GM19324 (cell line): ENCODE measurements around the gene ST6GALNAC4.

Experiments
- ATAC-seq: cut with Tn5 transposase; IDR thresholded peaks from one replicate; pipeline ENCODE4 v1.9.1; 2021; ENCODE audit warnings: mild to moderate bottlenecking, moderate library complexity; ENCODE audit not compliant: unreplicated experiment, low FRiP score

Gene ST6GALNAC4

DNA sequence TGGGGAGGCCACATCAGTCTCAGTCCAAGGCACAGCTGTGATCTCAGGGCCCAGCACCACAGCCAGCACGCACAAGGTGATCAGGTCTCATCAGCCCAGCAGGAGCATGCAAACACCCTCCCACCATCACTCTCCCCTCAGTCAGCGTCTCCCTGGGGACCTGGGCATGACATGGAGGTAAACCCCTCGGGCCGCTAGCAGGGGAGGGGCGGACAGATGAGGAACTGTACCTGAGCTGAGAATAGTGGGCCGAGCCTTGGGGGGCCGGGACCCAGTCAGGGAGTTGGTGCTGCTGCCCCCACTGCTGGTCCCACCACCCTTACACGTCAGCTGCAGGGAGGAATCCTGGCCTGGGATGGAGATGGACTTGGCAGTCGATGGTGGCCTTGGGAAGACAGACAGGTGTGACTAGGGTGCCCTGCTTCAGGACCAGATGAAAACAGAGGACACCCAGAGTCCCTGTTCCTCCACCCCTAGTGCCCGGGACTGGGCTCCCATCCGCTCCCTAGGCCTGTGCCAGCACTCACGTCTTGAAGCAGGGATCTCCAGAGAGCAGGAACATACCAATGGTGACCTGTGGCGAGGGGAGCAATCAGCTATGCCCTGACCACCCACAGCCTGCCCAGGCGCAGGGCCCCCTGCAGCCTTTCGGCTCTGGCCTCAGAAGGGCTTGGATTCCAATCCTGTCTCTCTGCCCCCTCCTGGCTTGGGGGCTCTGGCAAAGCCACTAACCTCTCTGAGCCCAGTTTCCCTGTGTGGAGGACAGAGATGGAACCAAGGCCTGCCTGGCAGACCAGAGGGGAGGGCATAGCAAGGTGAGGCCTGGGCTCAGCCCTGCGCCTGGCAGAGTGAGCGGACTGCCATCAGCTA lies 31.2 kb upstream of the ST6GALNAC4 start:
- ATAC-seq = no peak

DNA sequence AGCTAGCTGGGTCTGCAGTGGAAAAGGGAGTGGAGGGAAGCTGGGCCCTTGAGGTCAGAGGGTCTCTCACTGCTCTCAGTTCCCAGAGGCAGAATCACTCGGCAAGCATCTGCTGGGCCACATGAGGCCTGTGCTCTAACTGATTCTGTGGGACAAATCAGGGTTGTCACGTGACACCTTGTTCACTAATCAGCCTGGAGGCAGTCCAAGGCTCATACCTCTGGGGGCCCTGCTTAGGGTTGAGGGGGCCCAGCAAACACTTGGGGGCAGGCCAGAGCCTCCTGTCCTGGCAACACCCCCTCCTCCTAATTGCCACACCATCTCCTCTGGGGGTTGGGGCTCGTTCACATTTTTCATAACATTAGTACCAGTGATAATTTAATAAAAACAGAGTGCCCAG lies 29.9 kb upstream of the ST6GALNAC4 start:
- ATAC-seq = no peak

DNA sequence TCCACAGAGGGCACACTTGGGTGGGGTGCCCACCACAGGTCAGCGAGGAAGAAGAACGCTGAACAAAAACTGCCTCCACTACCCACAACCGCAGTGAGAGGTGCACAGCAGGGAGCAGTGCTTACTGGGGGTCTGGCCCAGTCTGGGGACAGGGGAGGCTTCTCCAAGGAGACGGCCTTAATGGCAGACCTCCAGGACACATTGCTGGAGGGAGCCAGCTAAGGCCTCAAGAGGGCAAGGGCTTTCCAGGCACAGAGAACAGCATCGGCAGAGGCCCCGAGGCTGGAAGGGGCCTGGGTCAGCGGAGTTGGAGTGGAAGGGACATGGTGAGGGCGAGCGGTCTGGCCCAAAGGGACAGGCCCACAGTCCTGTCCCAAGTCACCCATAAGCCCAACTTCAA lies 29.1 kb upstream of the ST6GALNAC4 start:
- ATAC-seq = no peak

DNA sequence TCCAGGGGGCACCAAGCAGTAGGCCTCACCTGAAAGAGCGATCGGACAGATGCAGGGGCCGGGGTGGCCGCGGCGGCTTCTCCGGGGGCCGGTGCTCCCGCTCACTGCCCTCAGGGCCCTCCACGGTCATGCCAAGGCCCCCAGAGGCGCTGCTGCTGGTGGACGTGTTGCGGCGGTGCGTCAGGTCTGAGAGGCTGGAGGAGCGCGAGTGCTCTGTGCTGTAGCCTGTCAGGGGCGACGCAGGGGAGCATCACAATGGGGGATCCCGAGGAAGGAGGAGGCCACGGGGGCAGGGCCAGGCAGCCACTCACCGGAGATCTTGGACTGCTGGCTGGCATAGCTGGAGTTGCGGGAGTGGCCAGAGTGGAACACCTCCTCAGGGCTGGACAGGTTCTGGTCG lies 28.5 kb upstream of the ST6GALNAC4 start:
- ATAC-seq = no peak

DNA sequence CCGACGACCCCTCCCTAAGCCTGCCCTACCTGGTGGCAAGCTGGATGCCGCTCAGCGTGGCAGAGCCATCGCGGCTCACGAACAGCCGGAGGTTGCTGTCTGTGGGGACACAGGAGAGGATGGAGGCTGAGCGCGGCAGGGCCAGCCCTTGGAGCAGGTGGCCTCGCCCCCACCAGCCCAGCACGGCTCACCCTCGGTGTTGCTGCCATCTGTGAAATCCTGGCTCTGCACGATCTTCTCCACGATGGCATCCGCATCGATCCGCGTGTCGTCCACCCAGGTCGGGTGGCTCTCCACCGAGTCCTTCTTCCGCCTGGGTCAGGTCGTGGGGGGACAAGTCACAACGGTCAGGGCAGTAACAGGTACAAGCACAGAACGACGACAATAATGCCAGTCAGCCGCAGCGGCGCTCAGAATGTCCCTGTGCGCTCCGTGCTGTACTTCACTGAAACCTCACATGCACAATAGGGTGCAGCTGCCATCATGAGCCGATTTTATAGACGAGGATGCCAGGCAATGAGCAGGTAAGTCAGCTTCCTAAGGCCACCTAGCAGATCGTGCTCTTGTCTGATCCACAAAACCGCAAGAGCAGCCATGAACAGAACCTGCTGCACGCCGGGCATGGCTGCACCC lies 27.9 kb upstream of the ST6GALNAC4 start:
- no peak for ATAC-seq

DNA sequence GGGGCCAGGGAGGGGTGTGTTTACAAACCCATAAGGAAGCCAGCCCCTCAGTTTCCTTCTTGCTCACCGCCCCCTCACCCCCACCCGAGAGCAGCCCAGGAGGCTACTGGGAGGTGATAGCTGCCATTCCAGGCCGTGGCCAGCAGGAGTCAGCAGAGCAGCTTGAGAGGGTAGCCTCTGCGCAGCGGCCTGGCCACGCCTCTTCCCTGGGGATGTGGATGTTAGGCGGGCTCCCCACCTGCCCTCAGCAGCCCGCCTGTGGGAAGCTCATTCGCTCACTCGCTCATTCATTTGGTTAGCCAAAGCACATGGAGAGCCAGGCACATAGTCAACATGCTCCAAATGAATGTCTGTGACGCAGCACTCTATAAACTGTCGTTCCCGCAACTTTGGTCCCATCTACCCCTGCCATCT lies 26.9 kb upstream of the ST6GALNAC4 start:
- no peak for ATAC-seq

DNA sequence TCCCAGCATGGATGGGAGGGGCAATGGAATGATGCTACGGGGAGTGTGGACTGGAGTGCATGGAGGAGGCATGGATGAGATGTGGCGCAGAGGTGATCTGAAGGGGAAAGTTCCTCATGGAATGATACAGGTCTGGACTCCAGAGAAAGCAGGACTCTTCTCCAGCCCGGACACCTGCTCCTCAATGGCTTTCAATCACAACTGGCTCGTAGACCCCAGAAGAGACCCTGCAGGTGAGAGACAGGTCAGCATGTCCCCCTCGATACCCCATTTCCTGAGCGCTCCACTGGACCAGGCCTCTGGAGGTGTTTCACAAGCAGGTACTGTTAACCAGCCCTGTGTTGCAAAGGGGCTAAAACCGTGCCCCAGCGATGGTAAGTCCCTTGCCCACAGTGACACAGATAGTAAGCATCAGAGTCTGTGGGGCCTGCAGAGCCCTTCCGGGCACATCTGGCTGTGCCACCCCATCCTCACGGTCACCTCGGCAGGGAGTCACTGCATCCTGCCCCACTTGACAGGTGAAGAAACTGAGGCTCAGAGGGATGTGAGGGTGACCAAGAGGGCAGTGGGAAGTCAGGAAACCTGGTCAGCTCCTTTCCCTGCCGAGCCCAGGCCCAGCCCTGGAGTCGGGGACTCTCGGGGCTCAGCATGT lies 26.3 kb upstream of the ST6GALNAC4 start:
- ATAC-seq = no peak

DNA sequence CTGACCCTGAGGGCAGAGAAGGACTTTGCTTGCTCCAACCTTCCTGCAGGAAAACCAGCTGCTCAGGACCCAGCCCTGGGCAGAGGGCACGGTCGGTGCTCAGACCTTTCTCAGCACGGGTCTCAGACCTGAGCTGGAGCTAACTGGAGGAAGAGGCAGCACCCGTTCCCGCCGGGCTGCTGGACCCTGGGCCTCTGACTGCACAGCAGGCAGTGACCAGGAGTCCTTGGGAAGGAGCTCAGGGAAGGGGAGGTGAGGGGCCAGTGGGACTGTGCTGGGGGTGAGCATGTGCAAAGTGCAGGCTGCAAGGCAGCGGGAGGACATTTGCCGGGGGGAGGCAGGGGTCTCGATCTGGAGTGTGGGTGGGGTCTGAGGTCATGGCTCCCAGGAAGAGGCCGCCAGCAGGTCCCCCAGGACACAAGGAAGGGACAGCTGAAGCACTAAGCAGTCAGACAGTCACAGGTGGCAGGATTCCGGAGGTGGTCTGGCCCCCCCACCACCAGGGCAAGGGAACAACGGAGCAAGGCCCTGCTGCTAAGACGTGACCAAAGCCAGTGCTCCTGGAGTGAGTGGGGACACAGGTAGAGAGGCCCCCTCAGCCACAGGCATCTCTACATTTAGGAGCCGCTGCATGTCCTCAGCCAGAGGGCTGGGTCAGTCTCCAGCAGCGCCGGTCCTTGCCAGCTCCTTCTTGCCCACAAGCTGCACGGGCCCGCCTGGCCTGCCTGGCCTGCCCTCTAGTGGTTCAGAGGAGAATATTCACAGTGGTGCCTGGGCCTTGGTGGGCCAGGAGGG lies 25.6 kb upstream of the ST6GALNAC4 start:
- ATAC-seq = no peak

DNA sequence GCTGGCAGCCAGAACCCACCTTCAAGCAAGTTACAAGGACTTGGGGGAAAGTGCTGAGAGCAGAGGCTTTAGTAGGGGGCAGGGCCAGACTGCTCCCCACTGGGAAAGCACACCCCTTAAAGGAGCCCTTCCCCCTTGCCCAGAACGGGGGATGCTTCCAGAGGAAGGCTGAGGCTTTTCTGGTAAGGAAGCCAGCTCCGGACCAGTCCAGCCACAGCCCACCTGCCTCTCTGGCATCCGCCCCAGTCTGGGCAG lies 25.0 kb upstream of the ST6GALNAC4 start:
- ATAC-seq = no peak

DNA sequence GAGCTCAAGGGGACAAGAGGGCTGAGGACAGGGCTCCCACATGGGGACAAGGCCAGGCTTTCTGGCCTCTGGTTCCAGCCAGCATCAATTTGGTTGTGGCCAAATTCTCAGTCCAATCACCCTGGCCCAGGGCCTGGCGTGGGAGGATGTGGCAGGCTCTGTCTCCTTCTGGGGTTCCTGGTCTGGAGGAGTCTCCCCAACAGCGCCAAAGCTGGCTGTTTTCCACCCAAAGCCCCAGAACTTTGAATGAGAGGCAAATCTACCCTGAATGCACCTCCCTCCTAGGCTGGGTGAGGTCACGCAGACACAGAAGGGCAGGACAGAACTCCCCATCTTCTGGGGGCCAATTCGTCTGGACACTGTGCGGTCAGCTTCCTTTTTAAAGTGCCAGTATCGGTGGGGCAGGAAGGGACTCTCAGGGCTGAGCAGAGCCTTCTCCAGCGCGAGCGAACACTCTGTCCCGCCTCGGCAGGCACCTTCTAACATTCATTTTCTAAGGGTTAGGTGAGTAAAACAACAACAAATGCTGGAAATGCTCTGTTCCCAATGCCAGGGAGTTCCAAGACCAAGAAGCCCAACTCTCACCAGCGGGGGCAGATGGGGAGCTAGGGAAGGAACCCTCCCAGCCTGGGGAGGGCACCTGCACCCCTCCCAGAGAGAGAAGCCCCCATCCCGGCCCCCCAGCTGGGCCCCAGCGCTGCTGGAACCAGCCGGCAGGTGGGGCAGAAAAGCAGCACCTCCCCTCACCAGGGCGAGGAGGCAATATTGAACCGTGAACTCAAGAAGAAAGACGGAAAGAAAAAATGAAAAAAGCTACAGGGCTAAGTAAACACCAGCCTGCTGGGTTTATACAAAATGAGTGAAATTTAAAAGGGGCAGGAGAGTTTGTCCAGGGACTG lies 24.5 kb upstream of the ST6GALNAC4 start:
- ATAC-seq = no peak

DNA sequence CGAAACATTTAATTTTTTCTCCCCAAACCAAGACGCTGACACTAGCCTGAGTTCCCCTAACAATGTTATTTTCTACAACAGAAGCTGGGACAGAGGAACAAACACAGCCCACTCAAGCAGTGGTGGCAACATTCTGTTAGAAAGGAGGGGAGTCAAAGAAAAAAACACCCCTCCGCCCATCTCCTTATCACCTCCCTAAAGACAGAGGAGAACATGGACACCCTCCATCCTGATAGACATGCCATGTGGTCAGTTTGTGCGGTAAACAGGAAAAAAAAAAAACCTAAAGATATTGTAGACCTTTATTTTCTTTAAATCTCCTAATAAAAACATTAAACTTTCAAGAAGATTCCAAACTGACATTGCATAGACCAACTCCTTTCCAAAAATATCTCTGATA lies 23.8 kb upstream of the ST6GALNAC4 start:
- no peak for ATAC-seq

DNA sequence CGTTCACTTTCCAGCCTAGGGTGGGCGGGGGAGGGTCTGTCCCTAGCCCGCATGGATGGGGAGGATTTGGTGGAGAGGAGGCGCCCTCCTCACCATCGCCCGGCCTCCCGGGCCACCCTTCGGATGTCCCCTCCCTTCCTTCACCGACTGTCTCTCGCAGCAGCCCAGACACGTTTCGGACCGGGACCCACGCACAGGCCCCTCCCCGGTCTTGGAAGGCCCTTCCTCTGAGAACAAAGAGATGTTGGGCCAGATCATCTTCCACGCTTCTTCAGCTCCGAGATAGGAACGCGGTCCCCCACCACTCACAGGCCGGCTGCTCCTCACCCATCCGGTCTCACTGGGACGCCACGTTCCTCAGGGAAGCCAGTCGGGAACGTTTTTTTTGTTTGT lies 21.5 kb upstream of the ST6GALNAC4 start:
- ATAC-seq = no peak

DNA sequence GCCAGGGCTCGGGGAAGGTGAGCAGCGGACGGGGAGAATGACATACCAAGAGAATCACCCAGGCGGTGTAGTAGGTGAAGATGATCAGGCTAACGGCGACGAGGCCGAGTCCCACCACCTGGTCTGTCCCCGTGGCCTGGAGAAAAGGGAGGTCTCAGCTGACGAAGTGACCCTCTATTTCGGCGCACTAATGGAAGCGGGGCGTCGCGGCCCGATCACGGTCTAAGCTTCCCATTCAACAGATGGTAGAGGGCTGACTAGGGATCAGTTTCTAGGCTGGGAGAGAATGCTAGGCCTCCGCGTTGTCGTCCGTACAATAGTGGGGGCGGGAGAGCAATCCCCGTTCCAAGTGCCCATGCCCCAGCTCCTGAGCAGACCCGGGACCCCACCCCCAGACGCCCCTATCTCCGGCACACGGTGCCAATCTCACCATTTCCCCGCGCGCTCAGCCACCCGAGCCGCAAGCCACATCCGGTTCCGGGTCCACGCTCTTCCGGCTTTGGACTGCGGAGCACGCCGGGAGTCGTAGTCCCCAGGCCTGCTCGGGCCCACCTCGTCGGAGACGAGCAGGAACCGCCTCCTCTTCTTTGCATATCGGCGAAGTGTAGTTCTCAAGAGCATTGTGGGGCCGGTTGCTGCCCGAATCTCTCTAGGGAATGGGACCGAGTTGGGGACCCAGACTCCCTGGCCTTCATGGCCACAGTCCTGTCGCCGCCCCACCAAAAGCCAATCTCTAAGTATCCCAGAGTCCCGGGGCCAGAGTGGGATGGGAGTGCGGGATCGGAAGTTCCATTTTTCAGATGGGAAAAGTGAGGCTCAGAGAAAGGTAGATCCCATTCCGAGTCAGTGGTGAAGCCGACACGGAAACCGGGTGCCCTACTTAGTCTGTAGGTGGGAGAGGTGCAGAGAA lies 20.8 kb upstream of the ST6GALNAC4 start, which contains the start of gene DPM2:
Gene DPM2, minus strand, starts transcription at position 467 of the 910 bp plus-strand sequence. Its CDS starts 34 bp downstream, at position 433.
- peak; percentile 86 for ATAC-seq

DNA sequence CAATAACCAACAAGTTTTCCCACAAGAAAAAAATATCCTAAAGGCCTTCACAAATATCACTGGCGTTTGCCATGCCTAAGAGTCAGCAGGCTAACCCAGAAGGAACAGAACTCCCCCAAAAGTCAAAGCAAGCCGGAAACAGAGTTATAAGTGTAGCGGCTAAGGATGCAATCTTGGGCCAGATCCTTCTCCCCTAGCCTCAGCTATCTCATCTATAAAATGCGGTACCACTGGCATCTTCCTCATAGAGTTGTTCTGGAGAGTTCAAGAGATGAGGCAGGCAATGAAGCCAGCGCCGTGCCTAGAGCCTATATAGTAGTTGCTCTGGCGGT lies 20.2 kb upstream of the ST6GALNAC4 start:
- no peak for ATAC-seq

DNA sequence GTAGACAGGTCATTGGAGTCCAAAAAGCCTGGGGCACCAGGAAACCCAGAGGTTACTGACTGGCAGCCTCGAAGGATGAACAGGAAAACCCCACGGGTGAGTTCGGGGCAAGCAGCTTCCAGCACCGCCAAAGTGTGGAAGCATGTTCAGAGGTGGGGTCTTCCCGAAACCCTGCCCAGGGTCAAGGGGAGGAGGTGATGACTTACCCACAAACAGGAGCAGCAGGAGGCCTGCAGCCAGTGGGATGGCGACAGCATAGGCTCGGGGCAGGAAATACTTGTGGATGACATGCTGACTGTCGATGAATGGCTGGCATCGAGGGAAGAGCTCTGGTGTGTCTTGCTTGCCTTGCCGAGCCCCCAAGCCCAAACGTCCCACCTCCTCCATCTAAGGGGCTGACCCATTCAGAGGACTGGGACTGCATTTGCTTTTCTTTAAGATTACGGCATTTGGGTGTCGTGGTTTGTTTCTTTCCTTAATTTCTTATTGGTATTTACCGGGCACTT lies 19.6 kb upstream of the ST6GALNAC4 start:
- no peak for ATAC-seq

DNA sequence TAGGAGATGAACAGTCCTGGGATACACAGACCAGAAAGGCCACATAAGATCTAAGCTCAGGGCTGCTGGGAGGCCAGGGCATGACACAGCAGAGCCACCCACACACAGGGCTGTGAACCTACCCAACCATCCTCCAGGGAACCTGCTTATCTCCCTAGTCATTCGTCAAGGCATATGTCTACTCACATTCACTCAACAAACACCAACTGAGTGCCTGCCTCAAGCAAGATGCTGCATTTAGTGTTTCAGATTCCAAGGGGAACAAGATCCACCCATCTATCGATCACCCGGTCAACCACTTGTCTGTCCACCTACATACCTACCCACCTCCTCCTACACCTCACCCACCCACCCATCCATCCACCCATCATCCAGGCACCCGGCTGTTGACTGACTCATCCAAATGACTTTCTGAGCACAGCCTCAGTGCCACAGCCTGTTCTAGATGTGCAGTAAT lies 19.0 kb upstream of the ST6GALNAC4 start:
- ATAC-seq = no peak

DNA sequence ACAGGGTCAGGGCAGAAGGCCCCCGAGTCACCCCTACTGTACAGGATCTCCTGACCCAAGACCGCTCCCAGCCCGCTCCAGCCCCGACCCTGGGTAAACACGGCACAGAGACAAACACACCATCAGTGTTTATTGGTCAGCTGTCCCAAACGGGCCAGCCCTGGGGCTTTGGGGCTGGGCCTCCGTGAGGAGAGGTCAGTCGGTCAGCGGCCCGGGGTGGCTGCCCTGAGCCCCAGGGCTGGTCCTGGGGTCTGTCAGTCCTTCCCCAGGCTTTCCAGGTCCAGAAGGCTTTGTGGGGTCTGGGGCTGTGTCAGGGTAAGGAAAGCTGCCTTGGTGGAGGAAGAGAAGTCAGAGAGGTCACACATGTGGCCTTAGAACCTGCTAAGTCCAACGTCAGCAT lies 18.1 kb upstream of the ST6GALNAC4 start:
- no peak for ATAC-seq

DNA sequence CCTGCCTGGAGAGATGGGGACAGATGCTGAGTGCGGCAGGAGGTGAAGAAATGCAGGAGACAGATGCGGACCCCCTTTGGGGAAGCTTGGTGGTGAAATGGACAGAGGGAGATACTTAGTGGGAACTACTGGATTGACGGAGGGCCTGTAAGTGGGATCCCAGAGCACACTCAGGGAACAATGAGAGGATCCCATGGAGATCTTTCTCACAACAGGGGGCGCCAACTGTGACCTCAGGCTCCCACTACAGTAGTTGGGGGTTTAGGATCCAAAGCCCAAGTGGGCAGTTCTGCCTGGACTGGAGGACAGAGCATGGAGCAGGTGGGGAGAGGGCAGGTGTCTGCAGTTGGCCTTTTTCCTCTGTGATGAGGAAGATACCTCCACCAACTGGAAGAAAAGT lies 17.4 kb upstream of the ST6GALNAC4 start:
- ATAC-seq = no peak
